PC-9 (cell line): ENCODE data around the gene CEACAM20. TPM values are rescaled to one million over a fixed set of nuclear protein-coding genes. Genes with fewer than 3 reads are reported as not detected.
A peak's percentile ranks its signal among the peaks of the same experiment; 100 is the strongest.

Experiments
- BruUV-seq: library from RNA; stranded (reverse); fragments of 400-500 nt; replicated peaks from 2 replicates; lab custom pipeline; 2021; lab: Mats Ljungman, UMichigan
- CTCF ChIA-PET: fragments of 300-600 bp; sonication (Branson Sonifier 250); formaldehyde crosslinking; loops from one replicate; lab custom pipeline; 2022; ENCODE audit warnings: antibody characterized with exemption; lab: Charles Lee
- POLR2A ChIA-PET: fragments of 300-600 bp; sonication (Branson Sonifier 250); formaldehyde crosslinking; loops from one replicate; lab custom pipeline; 2022; ENCODE audit warnings: antibody characterized with exemption; ENCODE audit not compliant: unreplicated experiment; lab: Charles Lee
- DNase-seq, 2 experiments: peaks; one replicate each; pipeline versions ENCODE4 v3.0.0 to v3.0.0-alpha.2; 2015 to 2022; ENCODE audit warnings: mixed read lengths in 1 of 2
- H2AFZ ChIP-seq: fragments of 200-600 bp; sonication (generic); 2 replicates; pipeline ENCODE4 v1.8.1; 2017; ENCODE audit warnings: antibody characterized with exemption
- H3F3A ChIP-seq: fragments of 200-600 bp; sonication (generic); 2 replicates; pipeline ENCODE4 v1.8.1; 2017; ENCODE audit warnings: antibody characterized with exemption, mild to moderate bottlenecking, low read depth; ENCODE audit not compliant: insufficient read depth
- H3K27ac ChIP-seq: fragments of 200-600 bp; sonication (generic); 2 replicates; pipeline ENCODE4 v1.6.1; 2016; ENCODE audit warnings: mixed run types
- H3K27me3 ChIP-seq: fragments of 200-600 bp; sonication (generic); 2 replicates; pipeline ENCODE4 v1.6.1; 2016; ENCODE audit warnings: low read depth, mixed run types; ENCODE audit not compliant: insufficient read depth
- H3K36me3 ChIP-seq: fragments of 200-600 bp; sonication (generic); 2 replicates; pipeline ENCODE4 v1.6.1; 2016; ENCODE audit warnings: low read depth, mixed run types
- H3K4me1 ChIP-seq: fragments of 200-600 bp; sonication (generic); replicated peaks from 2 replicates; pipeline ENCODE4 v1.6.1; 2016; ENCODE audit warnings: mixed run types; ENCODE audit not compliant: insufficient read depth
- H3K4me2 ChIP-seq: fragments of 200-600 bp; sonication (generic); 2 replicates; pipeline ENCODE4 v1.6.1; 2017; ENCODE audit warnings: mixed run types
- H3K4me3 ChIP-seq: fragments of 200-600 bp; sonication (generic); 2 replicates; pipeline ENCODE4 v1.6.1; 2016; ENCODE audit warnings: mixed run types
- H3K79me2 ChIP-seq: fragments of 200-600 bp; sonication (generic); 2 replicates; pipeline ENCODE4 v1.6.1; 2017; ENCODE audit warnings: low read depth, mixed run types
- H3K9me2 ChIP-seq: fragments of 200-600 bp; sonication (generic); 2 replicates; pipeline ENCODE4 v1.8.1; 2017; ENCODE audit warnings: mild to moderate bottlenecking; ENCODE audit not compliant: insufficient read depth
- H3K9me3 ChIP-seq: fragments of 200-600 bp; sonication (generic); 2 replicates; pipeline ENCODE4 v1.8.1; 2016; ENCODE audit warnings: low read depth; ENCODE audit not compliant: insufficient read depth
- H4K20me1 ChIP-seq: fragments of 200-600 bp; sonication (generic); 2 replicates; pipeline ENCODE4 v1.8.1; 2017; ENCODE audit not compliant: insufficient read depth
- EZH2 ChIP-seq: fragments of 200-600 bp; sonication (generic); IDR thresholded peaks from 2 replicates; pipeline ENCODE4 v1.8.0; 2017; ENCODE audit warnings: antibody characterized with exemption, low read depth
- intact Hi-C: fragments of 100-400 bp; cut with micrococcal nuclease; formaldehyde crosslinking; loops from one replicate; pipeline ENCODE4 v1.10.0; 2022; ENCODE audit not compliant: unreplicated experiment
- total RNA-seq: library from RNA; stranded (reverse); gene quantifications from 2 replicates; pipeline ENCODE4 v1.2.3, GENCODE V29; 2021
- TF ChIP-seq, protein P1 (sequence below): fragments of 200-600 bp; sonication (generic); conservative IDR thresholded peaks from 2 replicates; pipeline ENCODE4 v1.6.1; 2017; ENCODE audit warnings: mixed run types, antibody characterized with exemption, mild to moderate bottlenecking, moderate library complexity

Gene CEACAM20
- total RNA-seq, 1 experiment from 2014 or later, result not detected

GRCh38 chr19:44554641-44555246 lies 25.3 kb upstream of the CEACAM20 start:
- no peak overlapping the region for H3K4me3 ChIP-seq
- no peak overlapping the region for H3K4me2 ChIP-seq
- intact Hi-C loops, result no loop called here
- no peak for DNase-seq
- TF ChIP-seq, protein P1, sequence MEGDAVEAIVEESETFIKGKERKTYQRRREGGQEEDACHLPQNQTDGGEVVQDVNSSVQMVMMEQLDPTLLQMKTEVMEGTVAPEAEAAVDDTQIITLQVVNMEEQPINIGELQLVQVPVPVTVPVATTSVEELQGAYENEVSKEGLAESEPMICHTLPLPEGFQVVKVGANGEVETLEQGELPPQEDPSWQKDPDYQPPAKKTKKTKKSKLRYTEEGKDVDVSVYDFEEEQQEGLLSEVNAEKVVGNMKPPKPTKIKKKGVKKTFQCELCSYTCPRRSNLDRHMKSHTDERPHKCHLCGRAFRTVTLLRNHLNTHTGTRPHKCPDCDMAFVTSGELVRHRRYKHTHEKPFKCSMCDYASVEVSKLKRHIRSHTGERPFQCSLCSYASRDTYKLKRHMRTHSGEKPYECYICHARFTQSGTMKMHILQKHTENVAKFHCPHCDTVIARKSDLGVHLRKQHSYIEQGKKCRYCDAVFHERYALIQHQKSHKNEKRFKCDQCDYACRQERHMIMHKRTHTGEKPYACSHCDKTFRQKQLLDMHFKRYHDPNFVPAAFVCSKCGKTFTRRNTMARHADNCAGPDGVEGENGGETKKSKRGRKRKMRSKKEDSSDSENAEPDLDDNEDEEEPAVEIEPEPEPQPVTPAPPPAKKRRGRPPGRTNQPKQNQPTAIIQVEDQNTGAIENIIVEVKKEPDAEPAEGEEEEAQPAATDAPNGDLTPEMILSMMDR, result no peak
- ChIA-PET CTCF (no interaction called here), POLR2A (interaction anchor here (0.5 kb wide), 1 partner anchor 324 kb away, joined by 3 read pairs; no protein-coding TSS in a partner anchor)
- H4K20me1 ChIP-seq, result no peaks in the 10 kb centered on the region
- BruUV-seq, result no TSS peak
- H3F3A ChIP-seq, result peaks cover 46% of the 10 kb centered on the region
- H3K36me3 ChIP-seq, result no peaks in the 10 kb centered on the region
- H3K79me2 ChIP-seq, result no peaks in the 10 kb centered on the region
- no peak overlapping the region for H2AFZ ChIP-seq
- no peak overlapping the region for H3K27ac ChIP-seq
- H3K9me3 ChIP-seq, result no peaks in the 10 kb centered on the region
- no peaks in the 10 kb centered on the region for H3K9me2 ChIP-seq
- peaks cover 30% of the 10 kb centered on the region for H3K4me1 ChIP-seq
- no peaks in the 10 kb centered on the region for H3K27me3 ChIP-seq

GRCh38 chr19:44553478-44554171 lies 24.1 kb upstream of the CEACAM20 start:
- Histone ChIP-seq H3K4me1 (peaks cover 30% of the 10 kb centered on the region), H3K9me3 (no peaks in the 10 kb centered on the region), H3K4me2 (peak overlapping the region; percentile 46), H2AFZ (peak overlapping the region; percentile 36), H3K36me3 (no peaks in the 10 kb centered on the region), H3K27me3 (no peaks in the 10 kb centered on the region), H3K9me2 (no peaks in the 10 kb centered on the region), H3K4me3 (no peak overlapping the region), H3K79me2 (no peaks in the 10 kb centered on the region), H3K27ac (peak overlapping the region; percentile 35; the same call in 1 of the 2 replicates), H3F3A (peaks cover 46% of the 10 kb centered on the region), H4K20me1 (no peaks in the 10 kb centered on the region)
- POLR2A ChIA-PET, result interaction anchor here (0.7 kb wide), 1 partner anchor 311 kb away, joined by 7 read pairs; no protein-coding TSS in a partner anchor
- TF ChIP-seq, protein P1, result no peak
- TF ChIP-seq EZH2, result no peak
- BruUV-seq, result no TSS peak
- CTCF ChIA-PET, result no interaction called here
- intact Hi-C loops, result no loop called here
- DNase-seq, result no peak

DNA sequence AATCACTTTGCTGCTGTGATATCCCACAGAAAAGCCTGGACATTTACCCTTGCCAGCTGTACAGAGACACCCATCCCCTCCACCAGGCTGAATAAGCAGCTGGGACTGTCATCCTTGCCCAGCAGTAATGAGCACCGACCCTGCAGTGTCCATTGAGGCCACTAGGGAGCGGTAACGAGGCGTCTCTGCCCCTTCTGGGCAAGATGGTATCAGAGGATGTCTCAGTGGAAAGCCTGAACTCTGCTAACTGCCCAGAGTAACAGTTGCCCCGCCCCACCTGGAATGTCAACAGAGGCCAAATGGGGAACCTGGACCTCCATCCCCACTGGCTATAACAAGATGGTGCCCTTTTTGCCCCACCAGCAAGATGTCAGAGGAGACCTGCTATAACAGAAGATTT lies 22.8 kb upstream of the CEACAM20 start:
- intact Hi-C loops, result no loop called here
- no peak overlapping the region for H3K27ac ChIP-seq
- TF ChIP-seq, protein P1, result peak; percentile 75
- no peak for TF ChIP-seq EZH2

More for the DNA sequence above, 22.8 kb upstream of the CEACAM20 start:
- H4K20me1 ChIP-seq, result no peaks in the 10 kb centered on the region
- peaks cover 19% of the 10 kb centered on the region for H3K4me1 ChIP-seq
- H3K4me2 ChIP-seq, result no peak overlapping the region
- no peaks in the 10 kb centered on the region for H3K9me3 ChIP-seq
- no TSS peak for BruUV-seq
- no peak overlapping the region for H2AFZ ChIP-seq
- ChIA-PET CTCF (no interaction called here), POLR2A (no interaction called here)
- peaks cover 36% of the 10 kb centered on the region for H3F3A ChIP-seq
- no peaks in the 10 kb centered on the region for H3K79me2 ChIP-seq
- DNase-seq, result peak; percentile 47 to 50
- no peaks in the 10 kb centered on the region for H3K27me3 ChIP-seq
- H3K36me3 ChIP-seq, result no peaks in the 10 kb centered on the region
- H3K9me2 ChIP-seq, result no peaks in the 10 kb centered on the region
- H3K4me3 ChIP-seq, result no peak overlapping the region
